K562 (cell line): Measurements from ENCODE around the gene COX10.

ENCODE experiments used
- JUND ChIP-seq, 2 experiments: IDR thresholded peaks; 2 replicates in 1 of 2; 3 replicates in 1 of 2; pipeline ENCODE4 v1.6.1; 2011; ENCODE audit warnings: borderline replicate concordance in 2 of 2, low read depth in 2 of 2, low read length in 2 of 2, improper control_type of control experiment in 1 of 2, missing biosample characterization in 1 of 2, missing genetic modification characterization in 1 of 2, missing genetic modification reagents in 1 of 2
- POLR2AphosphoS5 ChIP-seq: IDR thresholded peaks from 2 replicates; pipeline ENCODE4 v1.6.1; 2011; ENCODE audit warnings: mild to moderate bottlenecking, low read depth, low read length, moderate library complexity; ENCODE audit not compliant: control insufficient read depth, insufficient read depth
- SP2 ChIP-seq: IDR thresholded peaks from 2 replicates; pipeline ENCODE4 v1.6.1; 2011; ENCODE audit warnings: mild to moderate bottlenecking, low read depth, low read length, moderate library complexity; ENCODE audit not compliant: poor library complexity, severe bottlenecking; ENCODE audit errors: extremely low read depth
- USF2 ChIP-seq: sonication (generic); formaldehyde crosslinking; IDR thresholded peaks from 2 replicates; pipeline ENCODE4 v1.5.0; 2020; ENCODE audit warnings: missing genetic modification reagents
- ZNF507 ChIP-seq: conservative IDR thresholded peaks from 2 replicates; pipeline ENCODE4 v1.6.1; 2017; ENCODE audit warnings: missing genetic modification characterization, missing compliant biosample characterization

GRCh38 chr17:14149751-14150150 is 80.4 kb downstream of the COX10 start:
- TF ChIP-seq POLR2AphosphoS5 (no peak), ZNF507 (tag) (no peak), SP2 (no peak), USF2 (no peak), JUND (IDR thresholded peaks at IDR 0.05; ENCODE audit: borderline replicate concordance, low read depth, low read length) (no peak), JUND (tag; IDR thresholded peaks at IDR 0.05; ENCODE audit: borderline replicate concordance, low read depth, low read length) (no peak)
